SW480 (cell line): Measurements from ENCODE around the gene STMN3.
"Not testable (repeated sequence)": the region's sequence is repeated elsewhere in the genome, so short reads cannot be mapped to it uniquely, and the experiment has no call there.

Experiments used
- DNase-seq: peaks from one replicate; pipeline ENCODE4 v3.0.0-alpha.2; 2016; ENCODE audit warnings: low spot score

STMN3 gene

GRCh38 chr20:63635431-63636141 lies 17.6 kb downstream of the STMN3 start:
- DNase-seq = peak; percentile 98

- no peak for DNase-seq
These were observed 19.5 kb downstream of the STMN3 start for GRCh38 chr20:63633732-63634131.

- DNase-seq = not testable (repeated sequence)
These were observed 21.8 kb downstream of the STMN3 start for GRCh38 chr20:63631426-63631825.

GRCh38 chr20:63630956-63631355 lies 22.3 kb downstream of the STMN3 start:
- not testable (repeated sequence) for DNase-seq

- peak; percentile 91 for DNase-seq
These were observed 24.8 kb downstream of the STMN3 start for GRCh38 chr20:63628246-63628975.

GRCh38 chr20:63627751-63628245 lies 25.4 kb downstream of the STMN3 start:
- no peak for DNase-seq

- peak; percentile 96 for DNase-seq
These were observed 26.0 kb downstream of the STMN3 start for GRCh38 chr20:63627129-63627750.

- DNase-seq = peak; percentile 85
These were observed 26.6 kb downstream of the STMN3 start, which contains the start of gene GMEB2 for GRCh38 chr20:63626424-63627128. GMEB2 (minus strand) TSS chr20:63627101; CDS start chr20:63619397, 7,704 bp downstream.

- DNase-seq = peak; percentile 39
These were observed 27.3 kb downstream of the STMN3 start for GRCh38 chr20:63625771-63626423.

- DNase-seq = no peak
These were observed 28.7 kb downstream of the STMN3 start for GRCh38 chr20:63624486-63624885.

- DNase-seq = no peak
These were observed 30.5 kb downstream of the STMN3 start for GRCh38 chr20:63622732-63623131.

- no peak for DNase-seq
These were observed 31.1 kb downstream of the STMN3 start for GRCh38 chr20:63622096-63622495.

- DNase-seq = no peak
These were observed 32.2 kb downstream of the STMN3 start for GRCh38 chr20:63620991-63621390.

GRCh38 chr20:63619505-63619904 lies 33.7 kb downstream of the STMN3 start:
- no peak for DNase-seq

GRCh38 chr20:63619086-63619485 lies 34.1 kb downstream of the STMN3 start:
- DNase-seq = no peak

GRCh38 chr20:63618291-63618980 lies 34.8 kb downstream of the STMN3 start:
- DNase-seq = no peak

- DNase-seq = no peak
These were observed 35.4 kb downstream of the STMN3 start for GRCh38 chr20:63617876-63618265.

- DNase-seq = no peak
These were observed 35.9 kb downstream of the STMN3 start for GRCh38 chr20:63617092-63617875.

- DNase-seq = not testable (repeated sequence)
These were observed 39.2 kb downstream of the STMN3 start for GRCh38 chr20:63613863-63614594.
